Effector CD4-positive, alpha-beta T cell (primary cell): ENCODE data around the gene RAB3A.

Experiments used
- DNase-seq: peaks from one replicate; pipeline ENCODE4 v3.0.0-alpha.2; 2020

Gene RAB3A

DNA sequence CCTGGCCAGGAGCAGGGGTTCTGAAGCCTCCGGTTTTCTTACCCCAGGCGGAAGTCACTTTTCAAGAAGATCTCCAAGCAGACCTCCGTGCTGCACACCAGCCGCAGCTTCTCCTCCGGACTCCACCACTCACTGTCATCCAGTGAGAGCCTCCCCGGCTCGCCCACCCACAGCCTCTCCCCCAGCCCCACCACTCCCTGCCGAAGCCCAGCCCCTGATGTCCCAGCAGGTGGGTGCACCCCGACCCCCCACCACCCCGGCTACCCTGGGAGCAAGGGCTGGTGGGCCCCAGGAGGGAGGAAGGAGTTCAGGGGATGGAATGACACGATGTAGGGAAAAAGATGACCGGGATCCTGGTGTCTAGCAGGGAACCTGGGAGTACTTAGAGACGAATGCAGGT, 56.4 kb downstream of the RAB3A start:
- DNase-seq, result no peak
